Fibroblast of lung (primary cell): ENCODE data around the gene HYAL2. TPM values are rescaled to one million over a fixed set of nuclear protein-coding genes. Genes with fewer than 3 reads are reported as not detected.

Experiments
- DNase-seq, 2 donors: peaks; one replicate each; pipeline versions ENCODE4 v3.0.0 to v3.0.0-alpha.2; 2010; ENCODE audit warnings: low read depth in 2 of 2
- H2AFZ ChIP-seq: 2 replicates; pipeline ENCODE4 v1.5.1; 2012; ENCODE audit warnings: low read length, control low read depth, inconsistent platforms
- H3K27ac ChIP-seq: 2 replicates; pipeline ENCODE4 v1.5.1; 2011; ENCODE audit warnings: low read length, control low read depth; ENCODE audit not compliant: insufficient read depth
- H3K27me3 ChIP-seq: 2 replicates; pipeline ENCODE4 v1.5.1; 2011; ENCODE audit warnings: mild to moderate bottlenecking, low read length; ENCODE audit not compliant: control insufficient read depth, insufficient read depth
- H3K36me3 ChIP-seq: 2 replicates; pipeline ENCODE4 v1.5.1; 2011; ENCODE audit warnings: low read length; ENCODE audit not compliant: control insufficient read depth, insufficient read depth
- H3K4me1 ChIP-seq: 2 replicates; pipeline ENCODE4 v1.5.1; 2011; ENCODE audit warnings: low read length; ENCODE audit not compliant: control insufficient read depth, insufficient read depth; ENCODE audit errors: extremely low read depth
- H3K4me2 ChIP-seq: 2 replicates; pipeline ENCODE4 v1.5.1; 2011; ENCODE audit warnings: low read length, control low read depth; ENCODE audit not compliant: insufficient read depth; ENCODE audit errors: extremely low read depth
- H3K4me3 ChIP-seq, 4 experiments: fragments of 200-600 bp in 1 of 4; sonication (generic) in 1 of 4; replicated peaks in 1 of 4; 2 replicates each; pipeline ENCODE4 v1.5.1; 2011 to 2016; ENCODE audit warnings: low read length in 4 of 4, low read depth in 3 of 4, mild to moderate bottlenecking in 3 of 4, control low read depth in 2 of 4, inconsistent platforms in 1 of 4, mixed read lengths in 1 of 4; ENCODE audit not compliant: insufficient read depth in 1 of 4; ENCODE audit errors: control extremely low read depth in 1 of 4
- H3K79me2 ChIP-seq: 2 replicates; pipeline ENCODE4 v1.5.1; 2012; ENCODE audit warnings: mild to moderate bottlenecking, low read length, inconsistent platforms; ENCODE audit not compliant: control insufficient read depth, insufficient read depth
- H3K9ac ChIP-seq: 2 replicates; pipeline ENCODE4 v1.5.1; 2011; ENCODE audit warnings: mild to moderate bottlenecking, low read length, control low read depth; ENCODE audit not compliant: insufficient read depth
- H3K9me3 ChIP-seq: 2 replicates; pipeline ENCODE4 v1.5.1; 2012; ENCODE audit warnings: low read depth, low read length; ENCODE audit not compliant: control insufficient read depth, insufficient read depth
- H4K20me1 ChIP-seq: 2 replicates; pipeline ENCODE4 v1.5.1; 2011; ENCODE audit warnings: low read length; ENCODE audit not compliant: control insufficient read depth, insufficient read depth; ENCODE audit errors: extremely low read depth
- CTCF ChIP-seq, 2 donors: IDR thresholded peaks in 1 of 2; conservative IDR thresholded peaks in 1 of 2; 1 replicate in 1 of 2; 2 replicates in 1 of 2; pipeline ENCODE4 v1.5.1; 2011 to 2012; ENCODE audit warnings: low read length in 2 of 2, control low read depth in 1 of 2, inconsistent platforms in 1 of 2, low read depth in 1 of 2, mild to moderate bottlenecking in 1 of 2
- EZH2 ChIP-seq: IDR thresholded peaks from 2 replicates; pipeline ENCODE4 v1.5.1; 2012; ENCODE audit warnings: low read length, control low read depth, mild to moderate bottlenecking; ENCODE audit errors: missing control alignments
- polyA plus RNA-seq, 2 donors: library from polyadenylated mRNA; depleted of rRNA in 1 of 2; stranded (reverse) in 1 of 2; unstranded in 1 of 2; fragments of >200 nt; gene quantifications; 2 replicates each; pipeline ENCODE4 v1.2.1, GENCODE V29; 2011 to 2012; ENCODE audit warnings: missing spikeins in 1 of 2
- total RNA-seq: library from RNA; depleted of rRNA; stranded (reverse); fragments of >200 nt; gene quantifications from 2 replicates; pipeline ENCODE4 v1.2.1, GENCODE V29; 2014

HYAL2 gene
- total and polyA plus RNA-seq, 2 donors (not counting 1 experiment from before 2014, with no cell fraction given): 35.1 to 52.5 TPM

- Histone ChIP-seq H3K27ac (no peak overlapping the region), H2AFZ (no peak overlapping the region), H3K4me3 (no peak overlapping the region), H3K79me2 (no peaks in the 10 kb centered on the region), H3K36me3 (no peaks in the 10 kb centered on the region), H3K4me2 (no peak overlapping the region), H3K9me3 (no peaks in the 10 kb centered on the region), H3K4me1 (no peaks in the 10 kb centered on the region), H3K27me3 (no peaks in the 10 kb centered on the region), H3K9ac (no peak overlapping the region), H4K20me1 (no peaks in the 10 kb centered on the region)
- TF ChIP-seq EZH2 (no peak), CTCF (conservative IDR thresholded peaks at IDR 0.05 in 1 of 2, IDR thresholded peaks at IDR 0.05 in 1 of 2; ENCODE audit: low read depth in 1 of 2, low read length in 2 of 2) (no peak)
- no peak for DNase-seq
Observed at GRCh38 chr3:50279255-50280016, 43.1 kb downstream of the HYAL2 start.

- no peaks in the 10 kb centered on the region for H3K79me2 ChIP-seq
- no peaks in the 10 kb centered on the region for H3K36me3 ChIP-seq
- no peaks in the 10 kb centered on the region for H3K27me3 ChIP-seq
- H3K4me2 ChIP-seq: no peak within 1 kb of the TSS
- no peaks in the 10 kb centered on the region for H4K20me1 ChIP-seq
- H3K4me1 ChIP-seq: no peaks in the 10 kb centered on the region
- H3K9ac ChIP-seq: no peak within 1 kb of the TSS
- TF ChIP-seq CTCF (conservative IDR thresholded peaks at IDR 0.05 in 1 of 2, IDR thresholded peaks at IDR 0.05 in 1 of 2; ENCODE audit: low read depth in 1 of 2, low read length in 2 of 2): no peak
- H3K9me3 ChIP-seq: no peaks in the 10 kb centered on the region
- no peak for DNase-seq
- no peak within 1 kb of the TSS for H3K27ac ChIP-seq
- H2AFZ ChIP-seq: no peak within 1 kb of the TSS
- H3K4me3 ChIP-seq: no peak within 1 kb of the TSS
Observed at GRCh38 chr3:50278880-50279224, 43.7 kb downstream of the HYAL2 start, which contains the start of gene LSMEM2. Gene LSMEM2, plus strand, starts transcription at chr3:50279087. Its CDS starts 27 bp downstream, at chr3:50279114.

GRCh38 chr3:50278123-50278879, 44.2 kb downstream of the HYAL2 start:
- DNase-seq: no peak
- no peaks in the 10 kb centered on the region for H3K36me3 ChIP-seq
- peaks cover under 1% of the 10 kb centered on the region for H3K4me1 ChIP-seq
- no peak overlapping the region for H2AFZ ChIP-seq
- no peak overlapping the region for H3K4me2 ChIP-seq
- H3K79me2 ChIP-seq: no peaks in the 10 kb centered on the region
- no peak overlapping the region for H3K27ac ChIP-seq
- TF ChIP-seq CTCF (conservative IDR thresholded peaks at IDR 0.05 in 1 of 2, IDR thresholded peaks at IDR 0.05 in 1 of 2; ENCODE audit: low read depth in 1 of 2, low read length in 2 of 2) (no peak), EZH2 (no peak)
- H3K27me3 ChIP-seq: no peaks in the 10 kb centered on the region
- H3K4me3 ChIP-seq: no peak overlapping the region
- no peak overlapping the region for H3K9ac ChIP-seq
- H4K20me1 ChIP-seq: no peaks in the 10 kb centered on the region
- no peaks in the 10 kb centered on the region for H3K9me3 ChIP-seq
